ENCODE data around the gene ICA1L.

ICA1L gene

GRCh38 chr2:202797944-202798343, 73.6 kb downstream of the ICA1L start:
- no peak for DNase-seq (ENCODE audit: low read depth)
- no peak for TF ChIP-seq CTCF (IDR thresholded peaks at IDR 0.05; ENCODE audit: low read depth, low read length, missing control alignments)
- no peak overlapping the region for H3K4me3 ChIP-seq (ENCODE audit: low read depth, low read length)

GRCh38 chr2:202790676-202791075, 80.9 kb downstream of the ICA1L start:
- TF ChIP-seq CTCF (IDR thresholded peaks at IDR 0.05; ENCODE audit: low read depth, low read length, missing control alignments) = no peak
- no peak overlapping the region for H3K4me3 ChIP-seq (ENCODE audit: low read depth, low read length)
- no peak for DNase-seq (ENCODE audit: low read depth)

- no peak overlapping the region for H3K4me3 ChIP-seq (ENCODE audit: low read depth, low read length)
- no peak for TF ChIP-seq CTCF (IDR thresholded peaks at IDR 0.05; ENCODE audit: low read depth, low read length, missing control alignments)
- DNase-seq (ENCODE audit: low read depth) = no peak
Measured at GRCh38 chr2:202786842-202787241, 84.7 kb downstream of the ICA1L start.

GRCh38 chr2:202782940-202783558, 88.5 kb downstream of the ICA1L start:
- no peak overlapping the region for H3K4me3 ChIP-seq (ENCODE audit: low read depth, low read length)
- DNase-seq (ENCODE audit: low read depth) = no peak
- no peak for TF ChIP-seq CTCF (IDR thresholded peaks at IDR 0.05; ENCODE audit: low read depth, low read length, missing control alignments)

- H3K4me3 ChIP-seq (ENCODE audit: low read depth, low read length) = no peak overlapping the region
- TF ChIP-seq CTCF (IDR thresholded peaks at IDR 0.05; ENCODE audit: low read depth, low read length, missing control alignments) = no peak
Measured at GRCh38 chr2:202780514-202781021, 91.0 kb downstream of the ICA1L start.

GRCh38 chr2:202778217-202778616, 93.3 kb downstream of the ICA1L start:
- no peak for TF ChIP-seq CTCF (IDR thresholded peaks at IDR 0.05; ENCODE audit: low read depth, low read length, missing control alignments)
- H3K4me3 ChIP-seq (ENCODE audit: low read depth, low read length) = no peak overlapping the region
- no peak for DNase-seq (ENCODE audit: low read depth)

More at GRCh38 chr2:202780514-202781021, 91.0 kb downstream of the ICA1L start:
- DNase-seq (ENCODE audit: low read depth) = peak; percentile 30

- TF ChIP-seq CTCF (IDR thresholded peaks at IDR 0.05; ENCODE audit: low read depth, low read length, missing control alignments) = no peak
- no peak overlapping the region for H3K4me3 ChIP-seq (ENCODE audit: low read depth, low read length)
- DNase-seq (ENCODE audit: low read depth) = no peak
Measured at GRCh38 chr2:202774104-202774503, 97.5 kb downstream of the ICA1L start.
